ENCODE data around the gene TTC33.

- TF ChIP-seq CTCF (IDR thresholded peaks at IDR 0.05) (no peak), POLR2A (IDR thresholded peaks at IDR 0.05) (no peak), POLR2AphosphoS5 (IDR thresholded peaks at IDR 0.05) (no peak), EP300 (IDR thresholded peaks at IDR 0.05) (no peak)
These were observed 179.8 kb downstream of the TTC33 start for GRCh38 chr5:40575921-40576320.

Measured in suprapubic skin (tissue), 4 donors.